Endodermal cell (in vitro differentiated cells): ENCODE data around the gene ABCA7. TPM values are rescaled to one million over a fixed set of nuclear protein-coding genes. Genes with fewer than 3 reads are reported as not detected.

ENCODE experiments used
- DNase-seq: peaks from one replicate; pipeline ENCODE4 v3.0.0-alpha.2; 2017
- H3K27ac ChIP-seq: 2 replicates; pipeline ENCODE4 v1.5.1; 2013; ENCODE audit warnings: mild to moderate bottlenecking, low read depth, low read length, moderate library complexity
- H3K27me3 ChIP-seq: 2 replicates; pipeline ENCODE4 v1.6.1; 2013; ENCODE audit warnings: mild to moderate bottlenecking, low read length, moderate library complexity; ENCODE audit not compliant: insufficient read depth, control insufficient read depth, poor library complexity, severe bottlenecking
- H3K36me3 ChIP-seq: 2 replicates; pipeline ENCODE4 v1.7.0; 2013; ENCODE audit warnings: mild to moderate bottlenecking, low read length, moderate library complexity; ENCODE audit not compliant: control insufficient read depth, insufficient read depth
- H3K4me1 ChIP-seq: one replicate; pipeline ENCODE4 v1.7.0; 2013; ENCODE audit warnings: low read length; ENCODE audit not compliant: control insufficient read depth, insufficient read depth
- H3K4me3 ChIP-seq: 2 replicates; pipeline ENCODE4 v1.5.1; 2013; ENCODE audit warnings: mild to moderate bottlenecking, low read length, moderate library complexity
- H3K9ac ChIP-seq: 2 replicates; pipeline ENCODE4 v1.6.1; 2013; ENCODE audit warnings: mild to moderate bottlenecking, low read length, moderate library complexity; ENCODE audit not compliant: poor library complexity, severe bottlenecking; ENCODE audit errors: extremely low read depth
- H3K9me3 ChIP-seq: 2 replicates; pipeline ENCODE4 v1.6.1; 2013; ENCODE audit warnings: mild to moderate bottlenecking, low read length, moderate library complexity; ENCODE audit not compliant: control insufficient read depth
- H3K27ac Mint-ChIP-seq: 2 replicates; pipeline ENCODE4 v1.8.0; 2020; ENCODE audit warnings: mixed read lengths
- H3K27me3 Mint-ChIP-seq: 2 replicates; pipeline ENCODE4 v1.8.0; 2021; ENCODE audit warnings: mild to moderate bottlenecking, mixed read lengths; ENCODE audit not compliant: insufficient read depth
- H3K36me3 Mint-ChIP-seq: 2 replicates; pipeline ENCODE4 v1.8.0; 2020; ENCODE audit warnings: low read depth, mixed read lengths
- H3K4me1 Mint-ChIP-seq: 2 replicates; pipeline ENCODE4 v1.8.0; 2020; ENCODE audit warnings: mixed read lengths
- H3K4me3 Mint-ChIP-seq: 2 replicates; pipeline ENCODE4 v1.8.0; 2020; ENCODE audit warnings: mild to moderate bottlenecking, moderate library complexity, mixed read lengths
- H3K9me3 Mint-ChIP-seq: 2 replicates; pipeline ENCODE4 v1.8.0; 2020; ENCODE audit warnings: mild to moderate bottlenecking, mixed read lengths
- WGBS, 2 experiments: methylation state at CpG; one replicate each; pipeline versions ENCODE4 v1.1.5 to v1.1.7; 2013; ENCODE audit warnings: missing lambda C conversion rate in 2 of 2, mixed read lengths in 1 of 2; ENCODE audit not compliant: insufficient coverage in 1 of 2, insufficient read length in 1 of 2; 5-methylcytosine and 5-hydroxymethylcytosine counted together
- total RNA-seq, 2 donors: library from RNA; stranded (reverse); fragmentation: NEBNext Ultra II Directional in 1 of 2; extraction: Animal tissue kit (Norgen Biotek cat#: 25700) in 1 of 2; gene quantifications; 2 replicates in 1 of 2; 3 replicates in 1 of 2; pipeline ENCODE4 v1.2.1, GENCODE V29; 2021
- TF ChIP-seq, protein P1 (sequence below): fragments of 200-600 bp; sonication (generic); conservative IDR thresholded peaks from 2 replicates; pipeline ENCODE4 v1.5.0; 2021; ENCODE audit warnings: antibody characterized with exemption, mild to moderate bottlenecking

The ABCA7 gene
- total RNA-seq, 2 donors from 2014 or later, result 67.2 to 68.7 TPM

DNA sequence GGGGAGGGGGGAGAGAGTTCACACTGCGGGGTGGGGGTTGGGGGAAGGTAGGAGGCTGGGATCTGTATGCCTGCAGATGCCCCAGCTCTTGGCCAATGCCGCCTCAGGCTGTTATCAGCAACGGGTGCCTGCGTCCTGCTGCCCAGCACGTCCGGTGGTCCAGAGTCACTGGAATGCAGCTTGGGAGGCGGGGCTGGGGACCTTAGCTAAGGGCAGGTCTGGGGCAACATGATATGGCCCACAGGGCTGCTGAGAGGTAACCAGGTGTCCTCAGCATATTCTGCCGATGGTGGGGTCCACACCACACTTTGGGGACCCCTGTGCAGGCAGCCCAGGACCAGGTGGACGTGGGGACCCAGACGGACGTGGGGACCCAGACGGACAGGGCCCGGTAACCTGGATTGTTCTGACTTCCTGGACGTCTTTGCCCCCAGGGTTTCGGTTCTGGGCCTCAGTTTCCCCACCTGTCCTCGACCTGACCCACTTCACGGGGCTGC, 26.4 kb downstream of the ABCA7 start:
- H3K27me3 ChIP-seq, result peaks cover 67% of the 10 kb centered on the region
- peaks cover 5% of the 10 kb centered on the region for H3K4me1 Mint-ChIP-seq
- 69 to 74% methylated on average over 11 to 17 of the region's 17 CpGs for WGBS, 2 experiments
- H3K27me3 Mint-ChIP-seq, result peaks cover 47% of the 10 kb centered on the region
- peak overlapping the region; percentile 23 for H3K4me3 Mint-ChIP-seq
- H3K9ac ChIP-seq, result no peak overlapping the region
- no peaks in the 10 kb centered on the region for H3K36me3 Mint-ChIP-seq
- peaks cover 5% of the 10 kb centered on the region for H3K4me1 ChIP-seq
- no peaks in the 10 kb centered on the region for H3K9me3 ChIP-seq
- peak; percentile 79 for DNase-seq
- H3K27ac Mint-ChIP-seq, result no peak overlapping the region
- TF ChIP-seq, protein P1, sequence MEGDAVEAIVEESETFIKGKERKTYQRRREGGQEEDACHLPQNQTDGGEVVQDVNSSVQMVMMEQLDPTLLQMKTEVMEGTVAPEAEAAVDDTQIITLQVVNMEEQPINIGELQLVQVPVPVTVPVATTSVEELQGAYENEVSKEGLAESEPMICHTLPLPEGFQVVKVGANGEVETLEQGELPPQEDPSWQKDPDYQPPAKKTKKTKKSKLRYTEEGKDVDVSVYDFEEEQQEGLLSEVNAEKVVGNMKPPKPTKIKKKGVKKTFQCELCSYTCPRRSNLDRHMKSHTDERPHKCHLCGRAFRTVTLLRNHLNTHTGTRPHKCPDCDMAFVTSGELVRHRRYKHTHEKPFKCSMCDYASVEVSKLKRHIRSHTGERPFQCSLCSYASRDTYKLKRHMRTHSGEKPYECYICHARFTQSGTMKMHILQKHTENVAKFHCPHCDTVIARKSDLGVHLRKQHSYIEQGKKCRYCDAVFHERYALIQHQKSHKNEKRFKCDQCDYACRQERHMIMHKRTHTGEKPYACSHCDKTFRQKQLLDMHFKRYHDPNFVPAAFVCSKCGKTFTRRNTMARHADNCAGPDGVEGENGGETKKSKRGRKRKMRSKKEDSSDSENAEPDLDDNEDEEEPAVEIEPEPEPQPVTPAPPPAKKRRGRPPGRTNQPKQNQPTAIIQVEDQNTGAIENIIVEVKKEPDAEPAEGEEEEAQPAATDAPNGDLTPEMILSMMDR, result no peak
- H3K4me3 ChIP-seq, result no peak overlapping the region
- H3K27ac ChIP-seq, result no peak overlapping the region
- no peaks in the 10 kb centered on the region for H3K9me3 Mint-ChIP-seq
- H3K36me3 ChIP-seq, result no peaks in the 10 kb centered on the region

DNA sequence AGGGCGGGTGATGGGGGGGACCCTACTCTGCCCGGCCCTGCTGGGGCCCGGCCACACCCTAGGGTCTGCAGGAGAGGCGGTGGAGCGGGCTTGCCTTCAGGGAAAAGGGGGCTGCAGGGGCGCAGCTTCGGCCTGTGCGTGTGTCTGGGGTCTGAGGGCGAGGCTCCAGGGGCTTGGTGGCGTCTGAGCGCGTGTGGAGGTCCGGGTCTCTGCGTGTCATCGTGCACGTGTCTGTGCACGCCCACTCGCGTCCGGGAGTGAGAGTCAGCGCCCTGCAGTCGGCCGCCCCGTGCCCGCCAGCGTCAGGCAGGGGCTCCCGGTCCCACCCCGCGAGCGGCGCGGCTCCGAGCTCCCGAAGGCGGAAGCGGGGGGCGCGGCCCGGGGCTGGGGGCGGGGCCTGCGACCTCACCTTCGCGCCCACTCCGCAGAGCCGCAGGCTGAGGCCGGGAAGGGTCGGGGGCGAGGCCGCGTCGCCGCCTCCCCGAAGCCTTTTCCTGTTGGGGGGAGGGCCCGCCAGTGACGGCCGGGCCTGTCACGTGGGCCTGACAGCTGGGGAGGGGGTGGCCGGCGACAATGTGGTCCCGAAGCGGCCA, 26.9 kb downstream of the ABCA7 start, which contains the start of gene ARHGAP45:
TSS of gene ARHGAP45 (plus strand) at position 420 of the 593 bp plus-strand sequence. CDS start 239 bp downstream, outside the sequence.
- Histone ChIP-seq H3K27ac (no peak within 1 kb of the TSS), H3K9ac (peak within 1 kb of the TSS; percentile 25)
- 14 to 30% methylated on average over 17 to 61 of the region's 61 CpGs for WGBS, 2 experiments

DNA sequence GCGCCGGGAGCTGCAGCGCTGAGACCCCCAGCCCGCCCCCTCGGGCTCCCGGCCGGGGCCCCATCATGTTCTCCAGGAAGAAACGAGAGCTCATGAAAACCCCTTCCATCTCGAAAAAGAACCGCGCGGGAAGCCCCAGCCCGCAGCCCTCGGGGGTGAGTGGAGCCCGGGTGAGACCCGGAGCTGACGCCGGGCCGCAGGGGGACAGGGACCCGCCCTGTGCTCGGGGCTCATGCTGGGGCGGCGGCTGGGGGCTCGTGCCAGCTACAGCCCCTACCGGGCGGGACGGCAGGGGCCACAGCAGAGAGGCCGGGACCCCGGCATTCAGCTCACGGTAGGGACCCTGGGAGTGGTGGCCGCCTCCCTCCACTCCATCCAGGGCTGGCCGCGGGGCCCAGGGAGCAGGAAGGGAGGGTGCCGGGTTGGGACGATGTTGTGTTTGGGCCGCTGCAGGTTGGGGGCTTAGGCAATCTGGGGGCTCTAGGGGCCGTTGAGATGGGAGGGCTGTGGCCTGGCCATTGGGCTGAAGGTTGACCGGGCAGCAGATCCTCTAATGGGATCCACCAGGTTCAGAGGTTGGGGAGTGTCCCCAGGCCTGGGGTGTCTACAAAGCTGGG, 27.5 kb downstream of the ABCA7 start:
- Histone ChIP-seq H3K36me3 (no peaks in the 10 kb centered on the region), H3K4me1 (peaks cover 5% of the 10 kb centered on the region), H3K4me3 (no peak overlapping the region), H3K27me3 (peaks cover 78% of the 10 kb centered on the region), H3K9me3 (no peaks in the 10 kb centered on the region), H3K9ac (no peak overlapping the region), H3K27ac (no peak overlapping the region)
- Mint-ChIP-seq H3K27me3 (peaks cover 58% of the 10 kb centered on the region), H3K9me3 (no peaks in the 10 kb centered on the region), H3K36me3 (no peaks in the 10 kb centered on the region), H3K27ac (no peak overlapping the region), H3K4me1 (peaks cover 5% of the 10 kb centered on the region), H3K4me3 (no peak overlapping the region)
- no peak for DNase-seq
- 20 to 26% methylated on average over 19 to 38 of the region's 38 CpGs for WGBS, 2 experiments
- TF ChIP-seq, protein P1, result no peak

More for the DNA sequence above, 26.9 kb downstream of the ABCA7 start, which contains the start of gene ARHGAP45:
- H3K9me3 ChIP-seq, result no peaks in the 10 kb centered on the region
- no peak within 1 kb of the TSS for H3K4me3 ChIP-seq
- peaks cover 72% of the 10 kb centered on the region for H3K27me3 ChIP-seq
- H3K9me3 Mint-ChIP-seq, result no peaks in the 10 kb centered on the region
- H3K27me3 Mint-ChIP-seq, result peaks cover 51% of the 10 kb centered on the region
- H3K36me3 ChIP-seq, result no peaks in the 10 kb centered on the region
- peaks cover 5% of the 10 kb centered on the region for H3K4me1 ChIP-seq
- peak; percentile 78 for DNase-seq
- H3K4me3 Mint-ChIP-seq, result peak within 1 kb of the TSS; percentile 23
- TF ChIP-seq, protein P1, result no peak
- H3K36me3 Mint-ChIP-seq, result no peaks in the 10 kb centered on the region
- no peak within 1 kb of the TSS for H3K27ac Mint-ChIP-seq
- H3K4me1 Mint-ChIP-seq, result peaks cover 5% of the 10 kb centered on the region
